ENCODE data around the gene SPATA19. TPM values are rescaled to one million over a fixed set of nuclear protein-coding genes. Genes with fewer than 3 reads are reported as not detected.

Gene SPATA19
- total RNA-seq, 1 donor from 2014 or later: not detected

Other genes starting within 250 kb of the SPATA19 start
- gene IGSF9B, start 111.5 kb upstream of the SPATA19 start, total RNA-seq: 10.1 TPM
- 31.7 TPM for gene JAM3, start 223.6 kb upstream of the SPATA19 start, total RNA-seq